ENCODE results near the gene ETNK2. TPM values are rescaled to one million over a fixed set of nuclear protein-coding genes. Genes with fewer than 3 reads are reported as not detected.
A peak's percentile ranks its signal among the peaks of the same experiment; 100 is the strongest.
"Not testable (repeated sequence)": the region's sequence is repeated elsewhere in the genome, so short reads cannot be mapped to it uniquely, and the experiment has no call there.

ETNK2 gene
- total RNA-seq, 4 donors from 2014 or later = 0.66 to 3.1 (median 2.3) TPM

DNA sequence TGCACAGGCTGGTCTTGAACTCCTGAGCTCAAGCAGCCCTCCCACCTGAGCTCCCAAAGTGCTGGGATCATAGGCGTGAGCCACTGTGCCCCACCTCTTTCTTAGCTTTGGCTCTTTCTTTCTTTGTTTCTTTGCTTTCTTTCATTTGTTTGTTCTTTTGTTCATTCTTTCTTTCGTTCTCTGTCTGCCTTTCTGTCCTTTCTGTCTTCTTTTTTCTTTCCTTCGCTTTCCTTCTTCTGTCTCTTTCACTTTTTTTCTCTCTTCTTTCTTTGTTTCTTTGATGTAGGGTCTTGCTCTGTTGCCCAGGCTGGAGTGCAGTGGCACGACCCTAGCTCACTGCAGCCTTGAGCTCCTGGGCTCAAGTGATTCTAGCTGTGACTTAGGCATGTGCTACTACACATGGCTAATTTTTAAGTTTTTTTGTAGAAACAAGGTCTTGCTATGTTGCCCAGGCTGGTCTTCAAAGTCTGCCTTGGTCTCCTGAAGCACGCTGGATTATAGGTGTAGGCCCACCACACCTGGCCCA, 60.0 kb downstream of the ETNK2 start:
- H3K4me1 ChIP-seq = peaks cover 86 to 88% of the 10 kb centered on the region in 2 donors
- peak overlapping the region; percentile 33 to 92 (median 66) for H3K27ac ChIP-seq
- in situ Hi-C loops (cut with MboI; ENCODE audit: low sequenced_read_pairs in 4 of 4) (no loop called here), intact Hi-C loops (cut with DNase I; ENCODE audit: low total_unique reads) (no loop called here)
- DNase-seq (no peak), ATAC-seq (no peak)
- H3K4me3 ChIP-seq = no peak overlapping the region
- H3K36me3 ChIP-seq = no peaks in the 10 kb centered on the region
- H3K9me3 ChIP-seq = no peaks in the 10 kb centered on the region
- H3K27me3 ChIP-seq = no peaks in the 10 kb centered on the region
- no peak for TF ChIP-seq POLR2A (IDR thresholded peaks at IDR 0.05)
- TF ChIP-seq, protein P1, sequence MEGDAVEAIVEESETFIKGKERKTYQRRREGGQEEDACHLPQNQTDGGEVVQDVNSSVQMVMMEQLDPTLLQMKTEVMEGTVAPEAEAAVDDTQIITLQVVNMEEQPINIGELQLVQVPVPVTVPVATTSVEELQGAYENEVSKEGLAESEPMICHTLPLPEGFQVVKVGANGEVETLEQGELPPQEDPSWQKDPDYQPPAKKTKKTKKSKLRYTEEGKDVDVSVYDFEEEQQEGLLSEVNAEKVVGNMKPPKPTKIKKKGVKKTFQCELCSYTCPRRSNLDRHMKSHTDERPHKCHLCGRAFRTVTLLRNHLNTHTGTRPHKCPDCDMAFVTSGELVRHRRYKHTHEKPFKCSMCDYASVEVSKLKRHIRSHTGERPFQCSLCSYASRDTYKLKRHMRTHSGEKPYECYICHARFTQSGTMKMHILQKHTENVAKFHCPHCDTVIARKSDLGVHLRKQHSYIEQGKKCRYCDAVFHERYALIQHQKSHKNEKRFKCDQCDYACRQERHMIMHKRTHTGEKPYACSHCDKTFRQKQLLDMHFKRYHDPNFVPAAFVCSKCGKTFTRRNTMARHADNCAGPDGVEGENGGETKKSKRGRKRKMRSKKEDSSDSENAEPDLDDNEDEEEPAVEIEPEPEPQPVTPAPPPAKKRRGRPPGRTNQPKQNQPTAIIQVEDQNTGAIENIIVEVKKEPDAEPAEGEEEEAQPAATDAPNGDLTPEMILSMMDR (IDR thresholded peaks at IDR 0.05 in 4 of 5, conservative IDR thresholded peaks at IDR 0.05 in 1 of 5) = no peak

DNA sequence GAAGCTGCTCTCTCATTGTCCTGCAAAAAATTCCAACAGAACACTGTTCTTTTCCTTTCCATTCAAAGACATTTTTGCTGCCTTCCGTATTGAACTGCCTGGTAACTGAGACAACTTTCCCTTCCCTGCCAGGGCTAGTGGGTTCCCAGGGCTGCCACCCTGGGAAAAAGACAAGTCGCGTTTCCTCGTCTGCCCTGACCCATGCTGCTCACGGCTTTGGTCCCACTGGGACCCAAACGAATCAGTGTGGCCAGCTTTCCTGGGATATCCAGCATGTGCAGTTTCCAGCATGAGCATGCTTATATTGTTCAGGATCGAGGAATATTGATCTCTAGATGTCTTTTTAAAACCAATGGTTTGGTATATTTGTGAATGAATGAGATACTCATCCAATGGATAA, 60.8 kb downstream of the ETNK2 start:
- intact Hi-C loops (cut with DNase I; ENCODE audit: low total_unique reads) = no loop called here
- TF ChIP-seq, protein P1 (IDR thresholded peaks at IDR 0.05 in 4 of 5, conservative IDR thresholded peaks at IDR 0.05 in 1 of 5) = no peak
- TF ChIP-seq POLR2A (IDR thresholded peaks at IDR 0.05) = no peak
- no peaks in the 10 kb centered on the region for H3K27me3 ChIP-seq
- H3K9me3 ChIP-seq = no peaks in the 10 kb centered on the region
- H3K4me1 ChIP-seq = peaks cover 94% of the 10 kb centered on the region in 2 donors
- no peaks in the 10 kb centered on the region for H3K36me3 ChIP-seq
- in situ Hi-C loops (cut with MboI; ENCODE audit: low sequenced_read_pairs in 4 of 4) = no loop called here
- DNase-seq (no peak), ATAC-seq (no peak)
- H3K4me3 ChIP-seq = no peak overlapping the region
- H3K27ac ChIP-seq = peak overlapping the region; percentile 85 to 94 (median 92)

DNA sequence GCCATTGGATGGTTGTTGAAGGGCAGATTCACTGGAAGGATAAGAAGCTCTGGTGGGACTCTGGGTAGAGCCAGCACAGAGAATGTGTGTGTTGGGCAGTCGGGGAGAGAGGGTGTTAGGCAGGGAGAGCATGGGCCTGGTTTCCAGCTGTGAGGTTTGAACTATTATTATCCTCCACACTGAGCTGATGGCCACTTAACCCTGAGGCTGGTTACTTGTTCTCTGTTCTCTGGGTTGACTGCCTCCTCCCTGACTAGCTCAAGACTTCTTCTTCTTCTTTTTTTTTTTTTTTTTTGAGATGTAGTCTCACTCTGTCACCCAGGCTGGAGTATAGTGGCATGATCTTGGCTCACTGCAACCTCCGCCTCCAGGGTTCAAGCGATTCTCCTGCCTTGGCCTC, 61.7 kb downstream of the ETNK2 start:
- H3K4me3 ChIP-seq = peak overlapping the region in 1 of 4 donors; percentile 21
- peaks cover 95 to 99% of the 10 kb centered on the region in 2 donors for H3K4me1 ChIP-seq
- H3K27me3 ChIP-seq; H3K36me3 ChIP-seq; H3K9me3 ChIP-seq; in situ Hi-C loops (cut with MboI; ENCODE audit: low sequenced_read_pairs in 4 of 4); intact Hi-C loops (cut with DNase I; ENCODE audit: low total_unique reads); DNase-seq; ATAC-seq: not testable (repeated sequence)
- H3K27ac ChIP-seq = peak overlapping the region; percentile 85 to 94 (median 92)

DNA sequence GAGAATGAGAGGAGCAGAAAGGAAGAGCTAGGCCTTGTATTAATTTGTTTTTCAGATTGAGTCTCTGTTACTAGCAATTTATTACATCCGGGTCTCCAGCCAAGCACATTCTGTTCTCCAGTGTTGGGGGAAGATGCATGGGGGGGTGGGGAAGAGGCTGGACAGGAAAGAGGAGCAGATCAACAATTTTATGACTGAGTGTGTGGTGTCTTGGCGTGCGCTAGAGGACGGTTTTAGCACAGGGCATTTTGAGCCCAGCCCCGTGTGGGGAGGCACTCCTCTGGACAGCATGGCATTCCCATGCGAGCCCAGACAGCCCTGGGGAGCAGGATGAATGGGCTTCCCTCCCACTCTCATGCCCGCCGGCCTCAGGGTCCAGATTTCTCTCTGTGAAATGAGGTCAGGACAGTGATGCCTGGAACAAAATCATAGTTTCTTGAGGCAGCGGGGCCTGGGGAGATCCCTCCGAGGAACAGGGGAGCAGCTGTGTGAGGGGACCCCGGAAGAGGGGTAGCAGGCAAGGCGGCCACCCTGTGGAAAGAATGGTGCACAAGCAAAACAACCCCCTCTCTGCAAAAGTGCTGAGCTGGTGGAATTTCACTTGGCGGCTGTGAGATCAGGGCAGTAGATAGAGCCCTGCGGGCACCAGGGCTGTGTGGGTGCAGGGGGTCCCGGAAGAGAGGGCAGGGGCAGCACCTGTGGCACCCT, 62.6 kb downstream of the ETNK2 start:
- peak; percentile 87 to 91 for DNase-seq
- H3K27me3 ChIP-seq = no peaks in the 10 kb centered on the region
- in situ Hi-C loops (cut with MboI; ENCODE audit: low sequenced_read_pairs in 4 of 4) = no loop called here
- no peaks in the 10 kb centered on the region for H3K36me3 ChIP-seq
- peak; percentile 84 for ATAC-seq
- H3K27ac ChIP-seq = peak overlapping the region; percentile 85 to 94 (median 92)
- intact Hi-C loops (cut with DNase I; ENCODE audit: low total_unique reads) = loop anchor here (10.0 kb wide), 1 partner anchor 1054 kb away; no protein-coding TSS in a partner anchor
- H3K4me3 ChIP-seq = peak overlapping the region; percentile 34 to 43 (median 41)
- TF ChIP-seq POLR2A (IDR thresholded peaks at IDR 0.05) = peak; percentile 42 to 77
- TF ChIP-seq, protein P1 (IDR thresholded peaks at IDR 0.05 in 4 of 5, conservative IDR thresholded peaks at IDR 0.05 in 1 of 5) = peak in 2 of 5 experiments; percentile 15 to 21
- peaks cover 95 to 99% of the 10 kb centered on the region in 2 donors for H3K4me1 ChIP-seq
- H3K9me3 ChIP-seq = no peaks in the 10 kb centered on the region

DNA sequence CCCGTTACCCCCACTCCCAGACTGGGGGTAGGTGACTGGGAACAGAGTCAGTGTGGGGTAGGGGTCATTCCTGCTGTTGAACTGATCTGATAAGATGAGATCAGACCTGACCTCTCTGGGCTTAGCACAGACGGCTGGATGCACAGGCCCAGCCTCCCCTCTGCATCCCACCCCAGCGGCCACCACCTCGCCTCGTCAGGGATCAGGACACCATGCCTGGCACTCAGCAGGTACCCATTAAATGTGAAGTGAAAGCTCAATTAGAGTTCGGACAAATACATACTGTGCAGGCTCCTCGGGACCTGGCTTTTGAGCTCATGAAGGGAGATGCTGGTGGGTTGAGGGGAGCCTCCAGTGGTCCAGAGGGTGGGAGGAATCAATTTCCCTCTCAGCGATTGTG, 63.2 kb downstream of the ETNK2 start:
- Histone ChIP-seq H3K4me3 (peak overlapping the region; percentile 34 to 43 (median 38)), H3K27ac (peak overlapping the region; percentile 85 to 94 (median 92)), H3K4me1 (peaks cover 95 to 99% of the 10 kb centered on the region in 2 donors), H3K27me3 (no peaks in the 10 kb centered on the region), H3K9me3 (no peaks in the 10 kb centered on the region), H3K36me3 (no peaks in the 10 kb centered on the region)
- in situ Hi-C loops (cut with MboI; ENCODE audit: low sequenced_read_pairs in 4 of 4) (no loop called here), intact Hi-C loops (cut with DNase I; ENCODE audit: low total_unique reads) (loop anchor here (10.0 kb wide), 1 partner anchor 1054 kb away; no protein-coding TSS in a partner anchor)
- TF ChIP-seq POLR2A (IDR thresholded peaks at IDR 0.05) = no peak
- TF ChIP-seq, protein P1 (IDR thresholded peaks at IDR 0.05 in 4 of 5, conservative IDR thresholded peaks at IDR 0.05 in 1 of 5) = no peak
- ATAC-seq (peak in 1 of 2 donors; percentile 6), DNase-seq (no peak)
